ENCODE measurements around the gene FAM78B. TPM values are rescaled to one million over a fixed set of nuclear protein-coding genes. Genes with fewer than 3 reads are reported as not detected.

The FAM78B gene
- total RNA-seq, 1 experiment from 2014 or later = 0.41 TPM

GRCh38 chr1:166066107-166066506 is 100.7 kb downstream of the FAM78B start:
- in situ Hi-C loops (cut with HindIII; ENCODE audit: low pct_unique_long_range_greater_than_20kb, low sequenced_read_pairs) (no loop called here), intact Hi-C loops (cut with micrococcal nuclease; ENCODE audit: unreplicated experiment) (no loop called here)
- H3K27ac ChIP-seq (ENCODE audit: low read length) = no peak overlapping the region
- no peak overlapping the region for H3K4me3 ChIP-seq (ENCODE audit: low read depth in 2 of 2, low read length in 2 of 2)
- ATAC-seq = no peak
- H3K9me3 ChIP-seq (ENCODE audit: control insufficient read depth, insufficient read depth, low read depth, low read length) = no peaks in the 10 kb centered on the region
- H3K36me3 ChIP-seq (ENCODE audit: control insufficient read depth, insufficient read depth, low read length) = no peaks in the 10 kb centered on the region
- ChIA-PET CTCF (no interaction called here), POLR2A (no interaction called here)
- TF ChIP-seq TCF7L2 (IDR thresholded peaks at IDR 0.05; ENCODE audit: low read depth, low read length) = no peak
- no peak for TF ChIP-seq POLR2AphosphoS5 (IDR thresholded peaks at IDR 0.05; ENCODE audit: low read depth, low read length)
- no peak for TF ChIP-seq SIN3A (IDR thresholded peaks at IDR 0.05; ENCODE audit: borderline replicate concordance, insufficient read depth, low read depth, low read length)
- TF ChIP-seq CTCF (IDR thresholded peaks at IDR 0.05) = no peak
- no TSS peak for BruUV-seq (replicated peaks)
- no peaks in the 10 kb centered on the region for H3K27me3 ChIP-seq (ENCODE audit: control insufficient read depth, insufficient read depth, low read length)
- H3K4me1 ChIP-seq (ENCODE audit: control insufficient read depth, insufficient read depth, low read length) = no peaks in the 10 kb centered on the region
- DNase-seq (ENCODE audit: low read depth, low spot score) = no peak

GRCh38 chr1:166064951-166065350 is 101.8 kb downstream of the FAM78B start:
- TF ChIP-seq SIN3A (IDR thresholded peaks at IDR 0.05; ENCODE audit: borderline replicate concordance, insufficient read depth, low read depth, low read length) (no peak), CTCF (IDR thresholded peaks at IDR 0.05) (no peak), POLR2AphosphoS5 (IDR thresholded peaks at IDR 0.05; ENCODE audit: low read depth, low read length) (no peak), REST (IDR thresholded peaks at IDR 0.05; ENCODE audit: insufficient read depth in 1 of 2, low read depth in 2 of 2, low read length in 1 of 2) (no peak), TCF7L2 (IDR thresholded peaks at IDR 0.05; ENCODE audit: low read depth, low read length) (no peak)
- H3K27me3 ChIP-seq (ENCODE audit: control insufficient read depth, insufficient read depth, low read length) = 0 out of 2 replicates have a peak, but pooled peaks cover 2% of the 10 kb centered on the region
- no peak for DNase-seq (ENCODE audit: low read depth, low spot score)
- ATAC-seq = no peak
- H3K36me3 ChIP-seq (ENCODE audit: control insufficient read depth, insufficient read depth, low read length) = no peaks in the 10 kb centered on the region
- ChIA-PET CTCF (no interaction called here), POLR2A (no interaction called here)
- intact Hi-C loops (cut with micrococcal nuclease; ENCODE audit: unreplicated experiment) = no loop called here
- H3K4me3 ChIP-seq (ENCODE audit: low read depth in 2 of 2, low read length in 2 of 2) = no peak overlapping the region
- no peaks in the 10 kb centered on the region for H3K4me1 ChIP-seq (ENCODE audit: control insufficient read depth, insufficient read depth, low read length)
- no TSS peak for BruUV-seq (replicated peaks)
- H3K9me3 ChIP-seq (ENCODE audit: control insufficient read depth, insufficient read depth, low read depth, low read length) = no peaks in the 10 kb centered on the region
- in situ Hi-C loops (cut with HindIII; ENCODE audit: low pct_unique_long_range_greater_than_20kb, low sequenced_read_pairs) = no loop called here
- H3K27ac ChIP-seq (ENCODE audit: low read length) = no peak overlapping the region
